H1 (cell line): Measurements from ENCODE around the gene MMS19. TPM values are rescaled to one million over a fixed set of nuclear protein-coding genes. Genes with fewer than 3 reads are reported as not detected.

Experiments
- CREB1 ChIP-seq: IDR thresholded peaks from 2 replicates; pipeline ENCODE4 v1.6.1; 2012; ENCODE audit warnings: inconsistent platforms
- JUND ChIP-seq: IDR thresholded peaks from 2 replicates; pipeline ENCODE4 v1.6.1; 2011; ENCODE audit warnings: mild to moderate bottlenecking, improper control_type of control experiment, low read length
- SAP30 ChIP-seq: fragments of 300-600 bp; sonication (generic); IDR thresholded peaks from 2 replicates; pipeline ENCODE4 v1.7.1; 2012; ENCODE audit warnings: low read length, moderate library complexity, mild to moderate bottlenecking, inconsistent platforms; ENCODE audit not compliant: insufficient read depth, insufficient replicate concordance
- TAF1 ChIP-seq: IDR thresholded peaks from 2 replicates; pipeline ENCODE4 v1.6.1; 2011; ENCODE audit warnings: mild to moderate bottlenecking, low read depth, low read length
- ZNF274 ChIP-seq: IDR thresholded peaks from 2 replicates; pipeline ENCODE4 v1.7.0; 2012; ENCODE audit warnings: low read length, borderline replicate concordance; ENCODE audit errors: extremely low read depth
- polyA plus RNA-seq, 7 experiments: library from polyadenylated mRNA; depleted of rRNA in 3 of 7; stranded (reverse) in 5 of 7; unstranded in 2 of 7; fragments of >200 nt in 5 of 7; fragments of 200-250 nt in 2 of 7; gene quantifications; 1 replicate in 5 of 7; 2 replicates in 1 of 7; 4 replicates in 1 of 7; pipeline versions ENCODE4 v1.2.1 to v1.2.3, GENCODE V29; 2011 to 2013; ENCODE audit warnings: missing spikeins in 2 of 7, mixed read lengths in 2 of 7
- total RNA-seq: library from RNA; stranded (reverse); fragmentation: NEBNext Ultra II Directional; extraction: Animal tissue kit (Norgen Biotek cat#: 25700); gene quantifications from 2 replicates; pipeline ENCODE4 v1.2.1, GENCODE V29; 2021

Gene MMS19
- total and polyA plus RNA-seq, 2 of the 8 experiments (the other 6 are each of a cell fraction or from before 2014, with no cell fraction given), result 130 to 221 TPM

DNA sequence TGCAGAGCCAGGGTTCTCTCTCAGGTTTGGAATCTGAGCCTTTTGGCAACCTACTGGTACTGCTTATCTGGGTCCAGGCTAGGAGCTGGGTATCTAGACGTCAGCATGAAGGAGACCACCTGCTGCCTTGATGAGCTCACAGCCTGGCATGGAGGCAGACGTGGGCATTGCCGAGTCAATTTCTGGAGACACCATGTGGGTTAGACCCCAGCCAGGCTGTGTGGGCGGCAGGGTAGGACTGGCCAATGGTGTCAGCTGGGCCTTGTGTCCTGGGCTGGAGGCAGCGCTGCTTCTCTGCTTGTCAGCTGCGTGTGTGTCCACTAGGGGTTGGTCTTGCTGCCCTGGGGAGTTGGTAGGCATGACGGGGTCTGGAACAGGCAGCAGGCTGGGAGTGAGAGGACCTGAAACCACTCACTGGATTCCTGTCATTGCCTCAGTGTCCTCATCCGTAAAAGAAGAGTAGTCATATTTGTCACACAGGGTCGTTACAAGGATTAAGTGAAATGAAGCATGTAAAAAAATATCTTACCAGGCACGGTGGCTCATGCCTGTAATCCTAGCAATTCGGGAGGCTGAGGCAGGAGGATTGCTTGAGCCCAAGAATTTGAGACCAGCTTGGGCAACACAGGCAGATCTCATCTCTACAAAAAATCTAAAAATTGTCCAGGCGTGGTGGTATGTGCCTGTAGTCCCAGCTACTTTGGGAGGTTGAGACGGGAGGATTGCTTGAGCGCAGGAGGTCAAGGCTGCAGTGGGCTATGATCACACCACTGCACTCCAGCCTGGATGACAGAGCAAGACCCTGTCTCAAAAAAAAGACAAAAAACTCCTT lies 42.7 kb upstream of the MMS19 start (continued):
- TF ChIP-seq SAP30 (no peak), JUND (no peak), CREB1 (no peak), ZNF274 (no peak), TAF1 (no peak)
